WTC11 (cell line): Measurements from ENCODE around the gene RABGAP1. TPM values are rescaled to one million over a fixed set of nuclear protein-coding genes. Genes with fewer than 3 reads are reported as not detected.

Source experiments
- ATAC-seq: fragments of 200-7000 bp; cut with Tn5 transposase; 2 replicates; pipeline ENCODE4 v1.10.0; 2021; ENCODE audit warnings: mild to moderate bottlenecking, moderate library complexity
- CTCF ChIA-PET: fragments of 300-600 bp; sonication (Branson Sonifier 250); formaldehyde crosslinking; loops from one replicate; lab custom pipeline; 2021; ENCODE audit warnings: antibody characterized with exemption; lab: Charles Lee
- POLR2A ChIA-PET: fragments of 350-600 bp; sonication (Branson Sonifier 250); formaldehyde crosslinking; loops from one replicate; lab custom pipeline; 2021; ENCODE audit warnings: antibody characterized with exemption; lab: Charles Lee
- DNase-seq: peaks from one replicate; pipeline ENCODE4 v3.0.0; 2021; ENCODE audit warnings: low spot score
- H3K27ac Mint-ChIP-seq: 2 replicates; pipeline ENCODE4 v1.8.0; 2021; ENCODE audit warnings: mixed read lengths
- H3K27me3 Mint-ChIP-seq: 2 replicates; pipeline ENCODE4 v1.8.0; 2021; ENCODE audit warnings: low read depth, mild to moderate bottlenecking, moderate library complexity, mixed read lengths
- H3K36me3 Mint-ChIP-seq: 2 replicates; pipeline ENCODE4 v1.8.0; 2021; ENCODE audit warnings: mixed read lengths
- H3K4me1 Mint-ChIP-seq: 2 replicates; pipeline ENCODE4 v1.8.0; 2022; ENCODE audit warnings: mixed read lengths
- H3K4me3 Mint-ChIP-seq: 2 replicates; pipeline ENCODE4 v1.8.0; 2021; ENCODE audit warnings: mild to moderate bottlenecking, moderate library complexity, mixed read lengths
- H3K9me3 Mint-ChIP-seq: 2 replicates; pipeline ENCODE4 v1.8.0; 2021; ENCODE audit warnings: mixed read lengths
- ELF4 ChIP-seq: sonication (generic); formaldehyde crosslinking; IDR thresholded peaks from 2 replicates; pipeline ENCODE4 v1.8.1; 2022; ENCODE audit warnings: low read depth, mild to moderate bottlenecking, moderate library complexity, missing genetic modification reagents
- FOXK1 ChIP-seq: sonication (generic); formaldehyde crosslinking; IDR thresholded peaks from 2 replicates; pipeline ENCODE4 v1.8.0; 2022; ENCODE audit warnings: mild to moderate bottlenecking, moderate library complexity, missing genetic modification reagents
- GRHL2 ChIP-seq: fragments of 250-450 bp; sonication (Bioruptor Pico); IDR thresholded peaks from 2 replicates; pipeline ENCODE4 v1.8.0; 2022; ENCODE audit warnings: mild to moderate bottlenecking, moderate library complexity; ENCODE audit not compliant: insufficient replicate concordance, severe bottlenecking
- IRF2 ChIP-seq: sonication (generic); formaldehyde crosslinking; IDR thresholded peaks from 2 replicates; pipeline ENCODE4 v1.8.0; 2022; ENCODE audit warnings: low read depth, missing genetic modification reagents, borderline replicate concordance
- NR1H2 ChIP-seq: sonication (generic); formaldehyde crosslinking; IDR thresholded peaks from 2 replicates; pipeline ENCODE4 v1.9.0; 2021; ENCODE audit warnings: mild to moderate bottlenecking, moderate library complexity, missing genetic modification reagents
- NR2C2 ChIP-seq: sonication (generic); formaldehyde crosslinking; IDR thresholded peaks from 2 replicates; pipeline ENCODE4 v1.8.0; 2022; ENCODE audit warnings: mild to moderate bottlenecking, missing genetic modification reagents
- PRRX2 ChIP-seq: fragments of 250-450 bp; sonication (Bioruptor Pico); IDR thresholded peaks from 2 replicates; pipeline ENCODE4 v1.8.0; 2021; ENCODE audit warnings: mild to moderate bottlenecking
- TCF7 ChIP-seq: sonication (generic); formaldehyde crosslinking; IDR thresholded peaks from 2 replicates; pipeline ENCODE4 v1.8.0; 2022; ENCODE audit warnings: mild to moderate bottlenecking, low read depth, missing genetic modification reagents, moderate library complexity
- ZNF121 ChIP-seq: sonication (generic); formaldehyde crosslinking; IDR thresholded peaks from 2 replicates; pipeline ENCODE4 v1.8.0; 2023; ENCODE audit warnings: missing genetic modification reagents
- ZNF263 ChIP-seq: sonication (generic); formaldehyde crosslinking; IDR thresholded peaks from 2 replicates; pipeline ENCODE4 v1.8.1; 2022; ENCODE audit warnings: low read depth, mild to moderate bottlenecking, moderate library complexity, missing genetic modification reagents
- total RNA-seq: library from RNA; stranded (reverse); gene quantifications from 3 replicates; pipeline ENCODE4 v1.2.3, GENCODE V29; 2021
- TF ChIP-seq, protein P1 (sequence below): sonication (generic); formaldehyde crosslinking; IDR thresholded peaks from 2 replicates; pipeline ENCODE4 v1.8.0; 2023; ENCODE audit warnings: mild to moderate bottlenecking, missing genetic modification reagents
- TF ChIP-seq, protein P2 (sequence below): sonication (generic); formaldehyde crosslinking; IDR thresholded peaks from 2 replicates; pipeline ENCODE4 v1.8.0; 2023; ENCODE audit warnings: missing genetic modification reagents
- TF ChIP-seq, protein P3 (sequence below): sonication (generic); formaldehyde crosslinking; IDR thresholded peaks from 2 replicates; pipeline ENCODE4 v1.8.1; 2022; ENCODE audit warnings: missing genetic modification reagents, borderline replicate concordance
- TF ChIP-seq, protein P4 (sequence below): sonication (generic); formaldehyde crosslinking; IDR thresholded peaks from 2 replicates; pipeline ENCODE4 v1.8.1; 2023; ENCODE audit warnings: mild to moderate bottlenecking, missing genetic modification reagents, moderate library complexity
- TF ChIP-seq, protein P5 (sequence below): fragments of 250-450 bp; sonication (Bioruptor Pico); IDR thresholded peaks from 2 replicates; pipeline ENCODE4 v1.9.0; 2021; ENCODE audit warnings: moderate library complexity, mild to moderate bottlenecking, inconsistent platforms, borderline replicate concordance
- TF ChIP-seq, protein P6 (sequence below): fragments of 250-450 bp; sonication (Bioruptor Pico); IDR thresholded peaks from 2 replicates; pipeline ENCODE4 v2.1.2; 2022; ENCODE audit warnings: mild to moderate bottlenecking, moderate library complexity
- TF ChIP-seq, protein P7 (sequence below): sonication (generic); formaldehyde crosslinking; IDR thresholded peaks from 2 replicates; pipeline ENCODE4 v1.8.1; 2023; ENCODE audit warnings: mild to moderate bottlenecking, moderate library complexity, missing genetic modification reagents

RABGAP1 gene
- total RNA-seq, 1 experiment from 2014 or later, result 38.1 TPM

DNA sequence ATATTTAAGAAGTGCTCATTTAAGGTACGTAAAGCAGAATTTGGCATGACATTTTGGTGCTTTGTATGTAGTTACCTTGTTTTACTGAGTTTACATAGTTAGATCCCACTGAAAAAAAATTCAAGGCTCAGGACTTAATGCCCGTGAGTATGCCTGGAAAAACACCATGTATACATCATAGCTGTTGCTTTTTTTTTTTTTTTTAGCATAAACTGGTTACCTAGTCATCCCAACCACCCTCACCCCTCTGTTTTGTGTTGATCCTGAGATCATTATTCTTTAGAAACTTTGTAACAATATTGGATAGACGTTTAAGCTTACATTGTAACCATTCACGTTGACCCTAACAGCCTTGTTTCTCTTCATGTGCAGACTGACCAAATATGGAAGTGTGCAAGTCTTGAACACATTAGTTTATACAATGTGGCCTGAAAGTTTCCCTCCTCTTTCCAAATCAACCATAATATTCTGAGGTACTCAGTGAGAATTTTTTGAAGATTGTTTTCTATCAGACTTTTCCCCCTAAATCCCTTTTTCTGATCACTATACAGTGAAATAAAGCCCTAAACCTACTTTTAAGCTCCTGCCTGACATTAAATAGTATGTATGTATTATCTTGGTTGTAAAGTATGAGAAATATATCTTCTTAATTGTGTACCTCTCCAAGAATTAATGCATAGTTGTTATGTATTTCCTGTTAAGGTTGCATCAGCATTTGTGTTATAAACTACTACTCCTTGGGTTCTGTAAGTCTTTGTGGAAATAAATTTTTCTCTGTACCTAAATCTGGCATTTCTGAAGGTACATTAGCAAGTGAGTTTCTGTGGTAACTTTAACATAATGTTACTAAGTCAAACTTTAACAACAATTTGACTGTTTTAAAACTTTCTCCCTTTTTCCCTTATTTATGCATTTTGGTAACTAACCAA is 4.4 kb downstream of the RABGAP1 start (continued):
- TF ChIP-seq, protein P1, sequence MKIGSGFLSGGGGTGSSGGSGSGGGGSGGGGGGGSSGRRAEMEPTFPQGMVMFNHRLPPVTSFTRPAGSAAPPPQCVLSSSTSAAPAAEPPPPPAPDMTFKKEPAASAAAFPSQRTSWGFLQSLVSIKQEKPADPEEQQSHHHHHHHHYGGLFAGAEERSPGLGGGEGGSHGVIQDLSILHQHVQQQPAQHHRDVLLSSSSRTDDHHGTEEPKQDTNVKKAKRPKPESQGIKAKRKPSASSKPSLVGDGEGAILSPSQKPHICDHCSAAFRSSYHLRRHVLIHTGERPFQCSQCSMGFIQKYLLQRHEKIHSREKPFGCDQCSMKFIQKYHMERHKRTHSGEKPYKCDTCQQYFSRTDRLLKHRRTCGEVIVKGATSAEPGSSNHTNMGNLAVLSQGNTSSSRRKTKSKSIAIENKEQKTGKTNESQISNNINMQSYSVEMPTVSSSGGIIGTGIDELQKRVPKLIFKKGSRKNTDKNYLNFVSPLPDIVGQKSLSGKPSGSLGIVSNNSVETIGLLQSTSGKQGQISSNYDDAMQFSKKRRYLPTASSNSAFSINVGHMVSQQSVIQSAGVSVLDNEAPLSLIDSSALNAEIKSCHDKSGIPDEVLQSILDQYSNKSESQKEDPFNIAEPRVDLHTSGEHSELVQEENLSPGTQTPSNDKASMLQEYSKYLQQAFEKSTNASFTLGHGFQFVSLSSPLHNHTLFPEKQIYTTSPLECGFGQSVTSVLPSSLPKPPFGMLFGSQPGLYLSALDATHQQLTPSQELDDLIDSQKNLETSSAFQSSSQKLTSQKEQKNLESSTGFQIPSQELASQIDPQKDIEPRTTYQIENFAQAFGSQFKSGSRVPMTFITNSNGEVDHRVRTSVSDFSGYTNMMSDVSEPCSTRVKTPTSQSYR, result no peak
- TF ChIP-seq PRRX2 (CRISPR knock-in tag) (no peak), ZNF263 (CRISPR knock-in tag) (no peak), GRHL2 (CRISPR knock-in tag) (no peak)
- TF ChIP-seq, protein P2, sequence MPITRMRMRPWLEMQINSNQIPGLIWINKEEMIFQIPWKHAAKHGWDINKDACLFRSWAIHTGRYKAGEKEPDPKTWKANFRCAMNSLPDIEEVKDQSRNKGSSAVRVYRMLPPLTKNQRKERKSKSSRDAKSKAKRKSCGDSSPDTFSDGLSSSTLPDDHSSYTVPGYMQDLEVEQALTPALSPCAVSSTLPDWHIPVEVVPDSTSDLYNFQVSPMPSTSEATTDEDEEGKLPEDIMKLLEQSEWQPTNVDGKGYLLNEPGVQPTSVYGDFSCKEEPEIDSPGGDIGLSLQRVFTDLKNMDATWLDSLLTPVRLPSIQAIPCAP (CRISPR knock-in tag), result no peak
- TF ChIP-seq, protein P3, sequence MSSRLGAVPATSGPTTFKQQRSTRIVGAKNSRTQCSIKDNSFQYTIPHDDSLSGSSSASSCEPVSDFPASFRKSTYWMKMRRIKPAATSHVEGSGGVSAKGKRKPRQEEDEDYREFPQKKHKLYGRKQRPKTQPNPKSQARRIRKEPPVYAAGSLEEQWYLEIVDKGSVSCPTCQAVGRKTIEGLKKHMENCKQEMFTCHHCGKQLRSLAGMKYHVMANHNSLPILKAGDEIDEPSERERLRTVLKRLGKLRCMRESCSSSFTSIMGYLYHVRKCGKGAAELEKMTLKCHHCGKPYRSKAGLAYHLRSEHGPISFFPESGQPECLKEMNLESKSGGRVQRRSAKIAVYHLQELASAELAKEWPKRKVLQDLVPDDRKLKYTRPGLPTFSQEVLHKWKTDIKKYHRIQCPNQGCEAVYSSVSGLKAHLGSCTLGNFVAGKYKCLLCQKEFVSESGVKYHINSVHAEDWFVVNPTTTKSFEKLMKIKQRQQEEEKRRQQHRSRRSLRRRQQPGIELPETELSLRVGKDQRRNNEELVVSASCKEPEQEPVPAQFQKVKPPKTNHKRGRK, result no peak

DNA sequence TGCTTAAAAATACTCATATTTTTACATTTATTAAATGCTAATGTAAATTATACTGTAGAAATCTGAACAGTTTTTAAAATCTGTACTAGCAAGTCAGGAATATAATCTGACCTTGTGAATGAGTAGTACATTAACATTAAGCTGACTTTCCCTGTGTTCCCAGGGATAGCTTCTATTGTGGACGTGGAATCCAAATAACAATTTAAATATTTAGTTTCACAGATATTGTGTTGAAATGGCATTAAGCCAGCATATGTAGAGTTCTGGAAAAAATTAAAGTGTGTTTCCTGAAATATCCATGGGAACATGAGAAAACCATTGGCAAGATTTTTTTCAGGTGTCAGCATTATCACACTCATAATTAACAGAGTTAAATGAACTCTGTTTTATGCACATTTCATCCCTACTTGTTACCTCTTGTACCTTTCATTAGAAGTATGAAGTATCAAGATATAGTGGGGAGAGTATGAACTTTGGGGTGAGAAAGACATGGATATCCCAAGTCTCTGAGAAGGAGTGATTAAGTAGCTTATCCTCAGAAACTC is 5.7 kb downstream of the RABGAP1 start:
- Mint-ChIP-seq H3K9me3 (0 out of 2 replicates have a peak, but pooled peaks cover 2% of the 10 kb centered on the region), H3K27ac (no peak overlapping the region), H3K36me3 (no peaks in the 10 kb centered on the region), H3K4me3 (no peak overlapping the region), H3K27me3 (no peaks in the 10 kb centered on the region), H3K4me1 (peaks cover 62% of the 10 kb centered on the region)
- ATAC-seq, result no peak
- TF ChIP-seq, protein P4, sequence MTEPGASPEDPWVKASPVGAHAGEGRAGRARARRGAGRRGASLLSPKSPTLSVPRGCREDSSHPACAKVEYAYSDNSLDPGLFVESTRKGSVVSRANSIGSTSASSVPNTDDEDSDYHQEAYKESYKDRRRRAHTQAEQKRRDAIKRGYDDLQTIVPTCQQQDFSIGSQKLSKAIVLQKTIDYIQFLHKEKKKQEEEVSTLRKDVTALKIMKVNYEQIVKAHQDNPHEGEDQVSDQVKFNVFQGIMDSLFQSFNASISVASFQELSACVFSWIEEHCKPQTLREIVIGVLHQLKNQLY (CRISPR knock-in tag), result no peak
- TF ChIP-seq NR2C2 (CRISPR knock-in tag) (no peak), NR1H2 (no peak), FOXK1 (CRISPR knock-in tag) (no peak), ELF4 (CRISPR knock-in tag) (no peak), ZNF121 (CRISPR knock-in tag) (no peak), IRF2 (CRISPR knock-in tag) (no peak), TCF7 (CRISPR knock-in tag) (no peak)
- TF ChIP-seq, protein P5, sequence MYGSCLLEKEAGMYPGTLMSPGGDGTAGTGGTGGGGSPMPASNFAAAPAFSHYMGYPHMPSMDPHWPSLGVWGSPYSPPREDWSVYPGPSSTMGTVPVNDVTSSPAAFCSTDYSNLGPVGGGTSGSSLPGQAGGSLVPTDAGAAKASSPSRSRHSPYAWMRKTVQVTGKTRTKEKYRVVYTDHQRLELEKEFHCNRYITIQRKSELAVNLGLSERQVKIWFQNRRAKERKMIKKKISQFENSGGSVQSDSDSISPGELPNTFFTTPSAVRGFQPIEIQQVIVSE, result no peak
- TF ChIP-seq, protein P6, sequence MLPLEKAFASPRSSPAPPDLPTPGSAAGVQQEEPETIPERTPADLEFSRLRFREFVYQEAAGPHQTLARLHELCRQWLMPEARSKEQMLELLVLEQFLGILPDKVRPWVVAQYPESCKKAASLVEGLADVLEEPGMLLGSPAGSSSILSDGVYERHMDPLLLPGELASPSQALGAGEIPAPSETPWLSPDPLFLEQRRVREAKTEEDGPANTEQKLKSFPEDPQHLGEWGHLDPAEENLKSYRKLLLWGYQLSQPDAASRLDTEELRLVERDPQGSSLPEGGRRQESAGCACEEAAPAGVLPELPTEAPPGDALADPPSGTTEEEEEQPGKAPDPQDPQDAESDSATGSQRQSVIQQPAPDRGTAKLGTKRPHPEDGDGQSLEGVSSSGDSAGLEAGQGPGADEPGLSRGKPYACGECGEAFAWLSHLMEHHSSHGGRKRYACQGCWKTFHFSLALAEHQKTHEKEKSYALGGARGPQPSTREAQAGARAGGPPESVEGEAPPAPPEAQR (CRISPR knock-in tag), result no peak
- TF ChIP-seq, protein P7, sequence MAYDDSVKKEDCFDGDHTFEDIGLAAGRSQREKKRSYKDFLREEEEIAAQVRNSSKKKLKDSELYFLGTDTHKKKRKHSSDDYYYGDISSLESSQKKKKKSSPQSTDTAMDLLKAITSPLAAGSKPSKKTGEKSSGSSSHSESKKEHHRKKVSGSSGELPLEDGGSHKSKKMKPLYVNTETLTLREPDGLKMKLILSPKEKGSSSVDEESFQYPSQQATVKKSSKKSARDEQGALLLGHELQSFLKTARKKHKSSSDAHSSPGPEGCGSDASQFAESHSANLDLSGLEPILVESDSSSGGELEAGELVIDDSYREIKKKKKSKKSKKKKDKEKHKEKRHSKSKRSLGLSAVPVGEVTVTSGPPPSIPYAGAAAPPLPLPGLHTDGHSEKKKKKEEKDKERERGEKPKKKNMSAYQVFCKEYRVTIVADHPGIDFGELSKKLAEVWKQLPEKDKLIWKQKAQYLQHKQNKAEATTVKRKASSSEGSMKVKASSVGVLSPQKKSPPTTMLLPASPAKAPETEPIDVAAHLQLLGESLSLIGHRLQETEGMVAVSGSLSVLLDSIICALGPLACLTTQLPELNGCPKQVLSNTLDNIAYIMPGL (CRISPR knock-in tag), result no peak
- no peak for DNase-seq
- POLR2A ChIA-PET, result no interaction called here
- CTCF ChIA-PET, result no interaction called here
